Coronary artery (tissue), 2 donors: ENCODE measurements around the gene EIF2S2.
"Not testable (repeated sequence)": the region's sequence is repeated elsewhere in the genome, so short reads cannot be mapped to it uniquely, and the experiment has no call there.

Experiments used
- DNase-seq: peaks from one replicate; pipeline ENCODE4 v3.0.0-alpha.2; 2017; ENCODE audit warnings: low spot score
- H3K27ac ChIP-seq, 2 donors: fragments of 200-600 bp; sonication (generic); one replicate each; pipeline ENCODE4 v1.5.1; 2016 to 2019
- H3K4me3 ChIP-seq: fragments of 200-600 bp; sonication (generic); 2 replicates; pipeline ENCODE4 v1.5.1; 2016; ENCODE audit warnings: mild to moderate bottlenecking, moderate library complexity
- CTCF ChIP-seq: fragments of 200-600 bp; sonication (generic); IDR thresholded peaks from one replicate; pipeline ENCODE4 v1.5.1; 2019; ENCODE audit warnings: antibody characterized with exemption

The EIF2S2 gene

GRCh38 chr20:34111702-34112599 lies at the start of gene EIF2S2:
TSS of gene EIF2S2 (minus strand) at chr20:34112243. CDS start at chr20:34112110, 133 bp downstream.
- no peak for TF ChIP-seq CTCF
- Histone ChIP-seq H3K4me3 (peak within 1 kb of the TSS; percentile 94), H3K27ac (peak within 1 kb of the TSS; percentile 91 to 97)
- peak; percentile 98 for DNase-seq

- not testable (repeated sequence) for H3K27ac ChIP-seq, DNase-seq, H3K4me3 ChIP-seq
Observed at GRCh38 chr20:34157697-34158096, 45.7 kb upstream of the EIF2S2 start.

- no peak overlapping the region for H3K27ac ChIP-seq
- H3K4me3 ChIP-seq: no peak overlapping the region
- no peak for DNase-seq
- TF ChIP-seq CTCF: no peak
Observed at GRCh38 chr20:34155836-34156235, 43.8 kb upstream of the EIF2S2 start.

- H3K27ac ChIP-seq, H3K4me3 ChIP-seq, DNase-seq: not testable (repeated sequence)
Observed at GRCh38 chr20:34153169-34153568, 41.1 kb upstream of the EIF2S2 start.

GRCh38 chr20:34152073-34152472 lies 40.0 kb upstream of the EIF2S2 start:
- not testable (repeated sequence) for DNase-seq, H3K27ac ChIP-seq, H3K4me3 ChIP-seq

GRCh38 chr20:34150306-34151000 lies 38.4 kb upstream of the EIF2S2 start:
- Histone ChIP-seq H3K27ac (no peak overlapping the region), H3K4me3 (no peak overlapping the region)
- no peak for DNase-seq
- no peak for TF ChIP-seq CTCF

GRCh38 chr20:34145280-34145819 lies 33.3 kb upstream of the EIF2S2 start:
- TF ChIP-seq CTCF: no peak
- Histone ChIP-seq H3K4me3 (no peak overlapping the region), H3K27ac (no peak overlapping the region)
- DNase-seq: no peak

- TF ChIP-seq CTCF: no peak
- H3K27ac ChIP-seq: no peak overlapping the region
- H3K4me3 ChIP-seq: no peak overlapping the region
- DNase-seq: no peak
Observed at GRCh38 chr20:34143951-34144350, 31.9 kb upstream of the EIF2S2 start.
